ENCODE data around the gene KRT73.

Gene KRT73

DNA sequence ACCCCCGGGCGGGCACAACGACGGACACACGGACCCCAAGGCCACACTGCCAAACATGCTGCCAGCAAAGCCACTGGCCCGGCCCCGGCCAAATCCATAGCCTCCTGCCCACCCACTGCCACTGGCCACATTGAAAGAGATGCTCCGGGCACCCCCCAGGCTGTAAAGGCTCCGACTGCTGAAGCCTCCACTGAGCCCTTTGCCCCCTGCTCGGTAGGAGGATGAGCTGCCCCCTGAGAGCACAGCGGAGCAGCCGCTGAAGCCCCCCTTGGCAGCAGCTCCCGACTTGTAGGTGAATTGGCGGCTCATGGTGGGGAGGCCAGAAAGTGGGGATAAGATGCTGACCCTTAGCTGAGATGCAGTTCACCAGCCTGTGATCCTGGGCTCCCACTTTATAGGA lies at the start of gene KRT73:
Gene KRT73 (minus strand): TSS at position 344 of the 400 bp plus-strand sequence. CDS start 35 bp downstream, at position 309.
- no peak for DNase-seq

DNA sequence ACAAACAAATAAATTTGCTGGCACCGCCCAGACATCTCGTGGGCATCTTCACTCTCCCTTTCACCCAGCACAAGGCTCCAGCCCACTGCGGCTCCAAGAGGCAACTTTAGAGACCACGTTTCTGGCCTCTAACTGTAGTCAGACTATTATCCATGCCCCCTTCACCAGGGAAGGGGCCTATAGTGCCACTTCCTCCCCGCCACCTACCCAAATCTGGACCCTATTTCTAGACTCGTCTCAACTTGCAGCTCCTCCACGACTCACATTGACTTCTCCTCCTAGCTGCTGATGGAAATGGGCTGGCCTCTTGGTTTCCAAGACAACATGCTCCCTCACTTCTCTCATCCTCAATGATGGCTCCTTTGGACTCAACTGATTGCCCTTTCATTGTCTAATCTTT lies 49.6 kb upstream of the KRT73 start:
- DNase-seq, result no peak

DNA sequence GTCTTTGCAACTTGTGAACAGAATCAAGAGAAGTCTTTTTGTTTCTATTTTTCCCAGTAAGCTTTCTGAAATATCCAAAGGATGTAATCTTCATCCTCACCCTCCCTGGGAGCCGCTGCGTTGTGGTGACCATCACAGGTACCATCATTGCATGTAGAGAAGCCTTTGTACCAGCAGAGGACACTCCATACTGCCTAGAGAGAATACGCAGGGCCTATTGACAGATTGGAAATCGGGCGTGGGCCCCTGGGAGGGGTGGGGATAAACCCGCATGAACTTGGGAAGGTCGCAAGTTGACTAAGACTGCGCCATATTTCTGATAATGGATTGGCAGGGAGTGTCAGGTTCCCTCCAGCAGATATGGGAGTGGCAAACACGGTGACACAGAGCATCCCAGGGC lies 49.1 kb upstream of the KRT73 start:
- DNase-seq, result peak; percentile 19

DNA sequence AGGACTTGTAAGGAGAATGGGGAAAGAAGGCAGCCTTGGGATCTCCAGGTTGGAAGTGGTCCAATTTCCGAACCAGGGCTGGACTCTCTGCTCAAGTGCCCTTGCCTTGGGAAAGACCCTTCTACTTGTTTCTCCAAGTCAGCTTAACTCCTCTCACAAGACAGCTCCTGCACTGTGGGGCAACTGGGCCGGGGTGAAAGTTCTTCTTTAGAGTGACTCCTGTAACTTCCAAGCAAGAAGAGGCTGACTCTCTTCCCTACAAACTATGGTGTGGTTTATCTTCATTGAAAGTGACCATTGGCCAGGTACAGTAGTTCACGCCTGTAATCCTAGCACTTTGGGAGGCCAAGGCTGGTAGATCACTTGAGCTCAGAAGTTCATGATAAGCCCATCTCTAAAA lies 48.1 kb upstream of the KRT73 start:
- no peak for DNase-seq

- DNase-seq, result no peak
Observed at GRCh38 chr12:52663420-52663819, 45.1 kb upstream of the KRT73 start.

DNA sequence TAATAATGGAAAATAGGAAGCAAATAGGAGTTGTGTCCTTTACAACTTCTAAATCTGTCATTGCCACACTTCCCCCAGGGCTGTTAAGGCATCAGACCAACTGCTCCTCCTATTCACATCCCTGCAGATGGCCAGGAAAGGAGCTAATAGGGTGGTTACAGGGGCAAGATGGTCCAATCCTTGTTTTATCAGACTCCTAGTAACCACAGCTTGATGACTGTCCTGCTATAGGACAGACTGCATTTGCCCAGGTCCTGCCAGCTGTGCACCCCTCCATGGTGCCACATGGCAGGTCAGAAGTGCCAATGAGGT lies 44.5 kb upstream of the KRT73 start:
- DNase-seq, result no peak

GRCh38 chr12:52662093-52662917 lies 43.9 kb upstream of the KRT73 start:
- DNase-seq, result no peak

DNA sequence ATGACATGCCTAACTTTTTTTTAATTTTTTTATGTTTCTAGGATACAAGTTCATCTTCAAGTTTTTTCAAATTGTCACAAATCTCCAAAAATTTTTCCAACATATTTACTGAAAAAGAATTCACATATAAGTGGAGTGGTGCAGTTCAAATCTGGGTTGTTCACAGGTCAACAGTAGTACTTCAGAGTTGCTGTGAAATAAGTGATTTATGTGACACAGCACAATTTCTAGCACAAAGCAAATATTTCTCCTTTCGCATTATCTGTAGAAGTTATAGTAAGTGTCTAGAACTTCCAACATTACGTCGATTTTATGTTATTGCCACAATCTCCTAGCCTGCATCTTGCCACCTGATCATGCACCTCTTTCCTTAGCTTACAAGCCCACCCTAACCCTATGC lies 43.3 kb upstream of the KRT73 start:
- DNase-seq, result no peak

- DNase-seq, result no peak
Observed at GRCh38 chr12:52660934-52661499, 42.7 kb upstream of the KRT73 start.

- DNase-seq, result no peak
Observed at GRCh38 chr12:52659951-52660350, 41.6 kb upstream of the KRT73 start.

DNA sequence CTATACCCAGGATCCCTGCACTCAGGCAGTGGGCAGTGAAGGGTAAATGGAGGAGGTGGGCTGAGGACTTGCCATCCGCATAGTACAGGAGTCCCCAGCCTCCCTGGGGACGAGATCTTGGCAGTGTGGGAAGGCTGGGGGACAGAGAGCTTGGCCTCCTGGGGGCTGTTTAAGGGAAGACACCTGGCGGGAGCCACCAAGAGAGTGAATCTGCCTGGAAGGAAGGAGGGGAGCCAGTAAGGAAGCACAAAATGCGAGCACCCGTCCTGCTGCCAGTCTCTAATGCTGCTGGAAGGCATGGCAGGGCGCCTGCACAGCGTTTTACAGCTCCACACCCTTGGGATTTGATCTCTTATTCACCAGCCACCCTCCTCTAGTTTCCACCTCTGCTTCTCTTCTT lies 41.0 kb upstream of the KRT73 start:
- peak; percentile 51 for DNase-seq

DNA sequence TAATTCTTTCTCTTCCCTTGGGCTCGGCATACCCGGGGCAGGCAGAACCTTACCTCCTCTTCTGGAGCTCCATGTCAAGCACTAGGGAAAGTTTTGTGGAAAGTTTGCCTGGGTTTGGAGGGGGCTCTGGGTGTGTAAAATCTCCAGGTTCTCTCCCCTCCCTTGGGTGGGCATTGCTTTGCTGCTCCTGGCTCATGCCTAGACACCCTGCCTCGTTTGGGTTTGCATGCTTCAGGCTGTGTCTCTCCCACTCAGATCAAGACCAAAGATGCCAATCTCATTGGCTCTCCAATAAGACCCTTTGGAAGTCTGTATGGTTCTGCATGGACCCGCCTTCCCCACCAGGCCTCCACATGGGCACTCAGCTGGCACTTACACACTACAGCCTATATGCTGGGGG lies 39.8 kb upstream of the KRT73 start:
- no peak for DNase-seq

GRCh38 chr12:52657250-52657902 lies 39.0 kb upstream of the KRT73 start:
- DNase-seq, result no peak

DNA sequence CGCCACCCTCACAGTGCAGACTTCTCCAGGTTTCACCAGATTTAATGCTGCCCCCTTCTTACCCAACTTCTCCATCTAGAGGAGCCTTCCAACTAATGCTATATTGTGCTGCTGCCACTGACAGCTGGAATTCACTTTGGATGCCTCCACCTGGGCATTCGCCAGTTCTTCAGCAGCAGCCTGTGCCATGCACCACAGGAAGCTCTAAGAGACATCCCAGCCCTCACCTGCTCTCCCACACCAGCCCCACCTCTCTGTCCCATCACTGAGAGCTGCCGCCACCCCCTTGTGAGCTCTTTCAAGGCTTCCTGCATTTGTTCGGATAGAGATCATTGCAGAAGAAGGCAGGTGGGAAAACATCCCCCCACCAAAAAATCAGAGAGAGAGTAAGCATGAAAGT lies 38.3 kb upstream of the KRT73 start:
- peak; percentile 44 for DNase-seq

GRCh38 chr12:52655720-52656124 lies 37.4 kb upstream of the KRT73 start:
- no peak for DNase-seq

GRCh38 chr12:52655251-52655650 lies 36.9 kb upstream of the KRT73 start:
- no peak for DNase-seq

DNA sequence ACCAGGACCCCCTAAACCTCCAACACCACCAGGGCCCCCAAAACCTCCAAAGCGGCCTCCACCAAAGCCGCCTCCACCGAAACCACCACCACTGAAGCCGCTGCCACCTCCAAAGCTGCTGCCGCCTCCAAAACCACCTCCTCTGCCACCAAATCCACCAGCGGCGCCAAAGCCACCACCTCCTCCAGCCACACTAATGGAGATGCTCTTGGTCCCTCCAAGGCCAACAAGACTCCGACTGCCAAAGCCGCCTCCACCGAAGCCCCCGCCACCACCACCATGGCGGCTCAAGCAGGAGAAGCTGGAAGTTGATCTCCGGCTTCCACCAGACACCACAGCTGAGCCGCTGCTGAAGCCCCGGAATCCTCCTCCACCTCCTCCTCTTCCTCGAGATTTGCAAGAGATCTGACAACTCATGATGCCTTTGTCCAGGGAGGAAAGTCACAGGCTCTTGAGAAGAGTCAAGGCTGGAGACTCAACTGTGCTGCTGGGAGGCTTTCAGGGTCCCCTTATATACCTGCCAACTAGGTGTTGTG lies 33.4 kb upstream of the KRT73 start, which contains the start of gene KRT2:
Gene KRT2 (minus strand): TSS at position 486 of the 536 bp plus-strand sequence. CDS start 69 bp downstream, at position 417.
- DNase-seq, result no peak

- DNase-seq, result peak; percentile 86
Observed at GRCh38 chr12:52650520-52651081, 32.2 kb upstream of the KRT73 start.

DNA sequence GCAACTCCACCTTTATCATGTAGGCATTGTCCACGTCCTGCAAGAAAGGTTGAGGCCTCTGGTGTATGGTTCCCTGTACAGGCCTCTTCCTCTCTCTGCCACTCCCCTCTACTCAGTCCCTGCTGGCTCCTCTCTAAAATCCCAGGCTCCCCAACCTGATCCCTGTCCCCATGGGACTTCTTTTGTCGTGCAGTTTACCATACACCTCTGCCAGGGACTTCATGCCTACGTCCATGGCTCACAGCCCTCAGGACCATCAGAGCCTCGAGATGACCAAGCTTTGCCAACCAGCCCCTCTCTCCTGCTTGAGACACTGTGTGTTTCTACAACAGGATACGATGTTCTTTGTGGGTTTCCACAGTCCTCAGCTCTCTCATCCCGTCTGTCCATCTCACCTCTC lies 30.7 kb upstream of the KRT73 start:
- DNase-seq, result no peak

GRCh38 chr12:52648012-52648550 lies 29.7 kb upstream of the KRT73 start:
- DNase-seq, result no peak

DNA sequence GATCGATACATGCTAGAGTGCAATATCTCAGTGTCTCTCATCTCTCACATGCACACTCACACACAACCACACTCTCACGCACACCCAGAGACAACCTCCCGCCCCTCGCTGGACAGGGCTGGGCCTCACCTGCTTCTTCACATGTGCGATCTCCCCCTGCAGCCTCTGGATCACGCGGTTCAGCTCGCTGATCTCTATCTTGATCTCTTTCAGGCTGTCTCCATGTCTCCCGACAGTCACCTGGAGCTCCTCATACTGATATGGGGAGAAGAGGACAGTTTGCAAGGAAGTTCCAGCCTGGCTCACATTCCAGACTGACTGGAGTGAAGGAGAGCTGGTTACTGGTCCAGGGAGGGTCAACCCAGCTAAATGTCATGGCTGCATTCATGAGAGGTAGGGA lies 29.2 kb upstream of the KRT73 start:
- DNase-seq, result no peak

GRCh38 chr12:52646613-52647012 lies 28.3 kb upstream of the KRT73 start:
- no peak for DNase-seq

DNA sequence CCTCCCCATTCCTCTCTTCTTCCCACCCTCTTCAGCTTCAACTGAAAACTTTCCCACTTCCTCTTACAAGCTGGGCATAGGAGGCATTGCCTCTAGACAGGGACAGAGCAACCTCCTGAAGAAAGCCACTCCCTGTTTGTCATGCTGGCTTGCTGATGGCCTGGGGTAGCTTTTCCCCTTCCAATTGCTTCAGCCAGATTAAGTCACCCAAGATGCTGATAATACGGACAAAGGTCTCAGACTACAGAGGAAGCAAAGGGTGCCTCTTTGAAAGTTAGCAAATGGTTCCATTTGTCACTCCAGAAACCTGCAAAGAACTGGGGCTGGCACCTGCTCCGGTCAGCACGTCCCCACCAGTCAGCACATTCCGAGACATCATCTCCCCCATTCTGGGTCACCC lies 27.6 kb upstream of the KRT73 start:
- no peak for DNase-seq

Data from NCI-H2171 treated with DMSO at 0.1 percent for 48 hours (cell line).